ENCODE data around the gene TXN. TPM values are rescaled to one million over a fixed set of nuclear protein-coding genes. Genes with fewer than 3 reads are reported as not detected.
"Not testable (repeated sequence)": the region's sequence is repeated elsewhere in the genome, so short reads cannot be mapped to it uniquely, and the experiment has no call there.

Gene TXN
- total and polyA plus RNA-seq, 10 of the 15 experiments (the other 5 are each of a cell fraction or from before 2014, with no cell fraction given), result 309 to 2,304 (median 650) TPM

DNA sequence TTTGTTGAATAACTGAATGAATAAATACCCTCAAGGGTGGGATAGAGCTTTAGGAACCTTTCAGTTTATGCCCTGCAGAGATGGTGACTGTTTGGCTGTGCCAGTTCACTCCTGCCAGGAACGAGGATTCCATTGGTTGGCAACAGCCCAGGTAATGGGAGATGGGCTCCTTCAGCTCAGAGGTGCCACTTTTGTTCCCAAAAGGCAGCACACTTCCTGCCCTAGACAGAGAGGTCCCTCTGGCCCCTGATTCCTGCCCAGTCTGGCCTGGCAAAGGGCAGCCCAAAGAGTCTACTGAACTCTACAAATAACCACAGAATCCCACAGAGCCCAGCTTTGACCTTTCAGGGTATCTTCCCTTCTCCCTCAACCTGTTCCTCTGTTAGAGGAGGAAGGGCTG, 49.9 kb downstream of the TXN start:
- no peak overlapping the region for H3K9ac ChIP-seq (ENCODE audit: control insufficient read depth, insufficient read depth, low read length)
- DNase-seq (ENCODE audit: low read depth, low spot score) (no peak), FAIRE-seq (no peak), ATAC-seq (no peak)
- no peaks in the 10 kb centered on the region; a peak in 1 of 4 replicates for H3K27me3 ChIP-seq (replicated peaks in 1 of 2; ENCODE audit: control insufficient read depth in 2 of 2, insufficient read depth in 2 of 2, low read length in 1 of 2)
- no peak overlapping the region for H2AFZ ChIP-seq (ENCODE audit: control insufficient read depth, low read depth, low read length)
- H3K4me2 ChIP-seq (ENCODE audit: control insufficient read depth, insufficient read depth), result no peak overlapping the region
- H3K27ac ChIP-seq (ENCODE audit: control insufficient read depth, insufficient read depth), result no peak overlapping the region
- intact Hi-C loops (cut with micrococcal nuclease; ENCODE audit: unreplicated experiment), result no loop called here
- TF ChIP-seq WRNIP1 (IDR thresholded peaks at IDR 0.05; ENCODE audit: borderline replicate concordance, low read depth, low read length) (no peak), JUND (IDR thresholded peaks at IDR 0.05; ENCODE audit: low read depth, low read length) (no peak), NFXL1 (IDR thresholded peaks at IDR 0.05; ENCODE audit: borderline replicate concordance) (no peak), ZNF384 (IDR thresholded peaks at IDR 0.05; ENCODE audit: borderline replicate concordance, low read depth, low read length) (no peak), IRF5 (IDR thresholded peaks at IDR 0.05; ENCODE audit: borderline replicate concordance) (no peak), MXI1 (IDR thresholded peaks at IDR 0.05; ENCODE audit: low read depth, low read length) (no peak), EED (IDR thresholded peaks at IDR 0.05; ENCODE audit: low read depth) (no peak), MTA2 (IDR thresholded peaks at IDR 0.05; ENCODE audit: low read depth) (no peak), HDGF (IDR thresholded peaks at IDR 0.05) (no peak), SKIL (IDR thresholded peaks at IDR 0.05; ENCODE audit: low read depth, poor library complexity, severe bottlenecking) (no peak), SMC3 (IDR thresholded peaks at IDR 0.05; ENCODE audit: borderline replicate concordance, low read length) (no peak)
- SMC1A ChIA-PET (ENCODE audit: uncharacterized antibody, unreplicated experiment), result no interaction called here
- no peaks in the 10 kb centered on the region for H3K79me2 ChIP-seq (ENCODE audit: control insufficient read depth, insufficient read depth, low read length)
- no peaks in the 10 kb centered on the region for H4K20me1 ChIP-seq (ENCODE audit: control insufficient read depth, insufficient read depth)
- no peaks in the 10 kb centered on the region for H3K9me3 ChIP-seq (replicated peaks; ENCODE audit: control insufficient read depth, insufficient read depth, low read length)
- CTCF ChIA-PET, result interaction anchor here (1.6 kb wide), 1 partner anchor 23 kb away, joined by 4 read pairs; no protein-coding TSS in a partner anchor
- 0% methylated on average over 1 of the region's 1 CpG for WGBS (ENCODE audit: insufficient coverage, insufficient replicate concordance, low lambda C conversion rate, missing lambda C conversion rate)
- no peak overlapping the region for H3K4me3 ChIP-seq
- in situ Hi-C loops (cut with MboI), result no loop called here
- H3K36me3 ChIP-seq (ENCODE audit: control insufficient read depth in 2 of 2, insufficient read depth in 2 of 2, low read length in 1 of 2), result no peaks in the 10 kb centered on the region
- RAD21 ChIA-PET (ENCODE audit: unreplicated experiment), result no interaction called here
- H3K4me1 ChIP-seq (ENCODE audit: control insufficient read depth, insufficient read depth, low read length), result no peaks in the 10 kb centered on the region
- POLR2A ChIA-PET, result interaction anchor here (0.8 kb wide), 1 partner anchor 14 kb away, joined by 10 read pairs; no protein-coding TSS in a partner anchor
- BruUV-seq (replicated peaks), result no TSS peak

DNA sequence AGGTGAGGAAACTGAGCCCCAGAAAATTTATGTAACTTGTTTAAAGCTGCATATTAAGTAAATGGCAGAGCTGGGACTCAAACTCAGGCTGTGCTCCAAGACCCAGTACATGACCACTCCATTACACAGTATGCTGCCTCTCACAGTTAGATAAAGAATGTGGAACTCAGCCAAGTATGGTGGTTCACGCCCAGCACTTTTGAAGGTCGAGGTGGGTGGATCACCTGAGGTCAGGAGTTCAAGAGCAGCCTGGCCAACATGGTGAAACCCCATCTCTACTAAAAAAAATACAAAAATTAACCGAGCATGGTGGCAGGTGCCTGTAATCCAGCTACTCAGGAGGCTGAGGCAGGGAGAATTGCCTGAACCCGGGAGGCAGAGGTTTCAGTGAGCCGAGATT, 50.7 kb downstream of the TXN start:
- RAD21 ChIA-PET (ENCODE audit: unreplicated experiment), result interaction anchor here (0.8 kb wide), 1 partner anchor 299 kb away, joined by 3 read pairs; no protein-coding TSS in a partner anchor
- H2AFZ ChIP-seq (ENCODE audit: control insufficient read depth, low read depth, low read length); POLR2A ChIA-PET; H3K4me1 ChIP-seq (ENCODE audit: control insufficient read depth, insufficient read depth, low read length); ATAC-seq; H4K20me1 ChIP-seq (ENCODE audit: control insufficient read depth, insufficient read depth); intact Hi-C loops (cut with micrococcal nuclease; ENCODE audit: unreplicated experiment); FAIRE-seq; H3K4me3 ChIP-seq; H3K27me3 ChIP-seq (replicated peaks in 1 of 2; ENCODE audit: control insufficient read depth in 2 of 2, insufficient read depth in 2 of 2, low read length in 1 of 2); H3K4me2 ChIP-seq (ENCODE audit: control insufficient read depth, insufficient read depth); H3K9me3 ChIP-seq (replicated peaks; ENCODE audit: control insufficient read depth, insufficient read depth, low read length); H3K79me2 ChIP-seq (ENCODE audit: control insufficient read depth, insufficient read depth, low read length); in situ Hi-C loops (cut with MboI); DNase-seq (ENCODE audit: low read depth, low spot score); H3K9ac ChIP-seq (ENCODE audit: control insufficient read depth, insufficient read depth, low read length); H3K27ac ChIP-seq (ENCODE audit: control insufficient read depth, insufficient read depth); BruUV-seq (replicated peaks); H3K36me3 ChIP-seq (ENCODE audit: control insufficient read depth in 2 of 2, insufficient read depth in 2 of 2, low read length in 1 of 2): not testable (repeated sequence)
- 19% methylated on average over 5 of the region's 5 CpGs for WGBS (ENCODE audit: insufficient coverage, insufficient replicate concordance, low lambda C conversion rate, missing lambda C conversion rate)
- SMC1A ChIA-PET (ENCODE audit: uncharacterized antibody, unreplicated experiment), result interaction anchor here (1.0 to 1.8 kb wide), 2 partner anchors 12 to 22 kb away, joined by 3 to 7 read pairs; no protein-coding TSS in a partner anchor
- CTCF ChIA-PET, result interaction anchor here (1.6 to 2.1 kb wide), 2 partner anchors 12 to 22 kb away, joined by 4 to 9 read pairs; no protein-coding TSS in a partner anchor
